SK-N-SH (cell line): ENCODE data around the gene SEZ6.

ENCODE experiments used
- CTCF ChIP-seq: fragments of 200-600 bp; sonication (generic); IDR thresholded peaks from 2 replicates; pipeline ENCODE4 v1.6.1; 2017; ENCODE audit warnings: antibody characterized with exemption, mild to moderate bottlenecking, moderate library complexity
- EP300 ChIP-seq, 2 experiments: IDR thresholded peaks; 2 replicates each; pipeline versions ENCODE4 v1.4.0 to v1.6.1; 2012; ENCODE audit warnings: borderline replicate concordance in 1 of 2, low read depth in 1 of 2, low read length in 1 of 2
- MAX ChIP-seq: IDR thresholded peaks from 2 replicates; pipeline ENCODE4 v1.4.0; 2012; ENCODE audit warnings: low read depth
- PBX3 ChIP-seq: IDR thresholded peaks from 2 replicates; pipeline ENCODE4; 2012
- POLR2AphosphoS5 ChIP-seq: IDR thresholded peaks from 2 replicates; pipeline ENCODE4 v1.6.1; 2012; ENCODE audit warnings: low read depth, low read length
- RAD21 ChIP-seq: IDR thresholded peaks from 2 replicates; pipeline ENCODE4 v1.6.1; 2012; ENCODE audit warnings: mild to moderate bottlenecking, low read length
- RCOR1 ChIP-seq: fragments of 150-350 bp; IDR thresholded peaks from 2 replicates; pipeline ENCODE4 v1.6.1; 2017; ENCODE audit warnings: antibody characterized with exemption, low read length
- RFX5 ChIP-seq: IDR thresholded peaks from 2 replicates; pipeline ENCODE4 v1.6.1; 2012; ENCODE audit warnings: mild to moderate bottlenecking, improper control_type of control experiment, low read length
- SMC3 ChIP-seq: IDR thresholded peaks from 2 replicates; pipeline ENCODE4 v1.6.1; 2012; ENCODE audit warnings: low read depth, low read length, improper control_type of control experiment
- TAF1 ChIP-seq: IDR thresholded peaks from 2 replicates; pipeline ENCODE4 v1.6.1; 2012; ENCODE audit warnings: low read depth, mild to moderate bottlenecking, low read length, moderate library complexity, borderline replicate concordance

- TF ChIP-seq PBX3 (no peak), SMC3 (no peak), CTCF (no peak), EP300 (IDR thresholded peaks at IDR 0.05; ENCODE audit: borderline replicate concordance in 1 of 2, low read depth in 1 of 2, low read length in 1 of 2) (no peak), MAX (no peak), RCOR1 (no peak), POLR2AphosphoS5 (no peak), RFX5 (no peak), TAF1 (no peak), RAD21 (no peak)
Observed at GRCh38 chr17:29041091-29041490, 35.3 kb upstream of the SEZ6 start.
